Measurements from ENCODE around the gene NPB. TPM values are rescaled to one million over a fixed set of nuclear protein-coding genes. Genes with fewer than 3 reads are reported as not detected.

The NPB gene
- total and polyA plus RNA-seq, 9 donors: 0.43 to 3.1 (median 1.3) TPM

DNA sequence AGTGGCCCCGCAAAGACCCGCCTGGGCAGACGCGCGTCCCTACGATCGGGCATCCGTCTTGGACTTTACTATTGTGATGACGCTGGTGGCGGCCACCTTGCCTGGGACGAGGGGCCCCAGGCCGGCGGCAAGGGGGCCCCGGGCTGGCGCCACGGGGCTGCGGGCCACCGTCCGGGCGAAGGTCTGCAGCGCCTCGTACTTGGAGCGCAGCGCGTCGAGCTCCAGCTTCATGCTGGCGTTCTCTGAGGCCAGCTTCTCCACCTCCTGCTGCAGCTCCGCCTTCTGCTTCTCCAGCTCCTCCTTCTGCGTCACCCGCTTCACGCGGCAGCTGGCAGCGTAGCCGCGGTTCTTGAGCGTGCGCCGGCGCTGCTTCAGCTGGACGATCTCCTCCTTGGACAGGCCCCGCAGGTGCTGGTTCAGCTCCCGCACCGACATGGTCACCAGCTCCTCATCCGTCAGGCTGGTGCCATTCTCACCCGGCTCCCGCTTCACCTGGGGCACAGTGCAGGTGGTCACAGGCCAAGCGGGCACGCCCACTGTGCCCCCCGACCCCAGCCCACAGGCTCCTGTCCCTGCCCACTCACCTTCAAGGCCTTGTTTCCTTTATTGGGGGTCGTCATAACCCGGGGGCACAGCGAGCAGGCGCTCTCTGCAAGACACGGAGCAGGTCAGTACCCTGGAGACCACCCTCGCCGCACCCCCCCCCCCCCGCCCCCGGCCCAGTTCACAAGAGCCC lies 20.7 kb downstream of the NPB start:
- H3K36me3 ChIP-seq: no peaks in the 10 kb centered on the region
- H3K4me1 ChIP-seq (ENCODE audit: insufficient read depth): peaks cover 27% of the 10 kb centered on the region
- H3K27ac ChIP-seq: peak overlapping the region in 1 of 2 donors; percentile 49
- TF ChIP-seq EP300 (IDR thresholded peaks at IDR 0.05) (no peak), POLR2A (IDR thresholded peaks at IDR 0.05) (no peak)
- TF ChIP-seq, protein P1, sequence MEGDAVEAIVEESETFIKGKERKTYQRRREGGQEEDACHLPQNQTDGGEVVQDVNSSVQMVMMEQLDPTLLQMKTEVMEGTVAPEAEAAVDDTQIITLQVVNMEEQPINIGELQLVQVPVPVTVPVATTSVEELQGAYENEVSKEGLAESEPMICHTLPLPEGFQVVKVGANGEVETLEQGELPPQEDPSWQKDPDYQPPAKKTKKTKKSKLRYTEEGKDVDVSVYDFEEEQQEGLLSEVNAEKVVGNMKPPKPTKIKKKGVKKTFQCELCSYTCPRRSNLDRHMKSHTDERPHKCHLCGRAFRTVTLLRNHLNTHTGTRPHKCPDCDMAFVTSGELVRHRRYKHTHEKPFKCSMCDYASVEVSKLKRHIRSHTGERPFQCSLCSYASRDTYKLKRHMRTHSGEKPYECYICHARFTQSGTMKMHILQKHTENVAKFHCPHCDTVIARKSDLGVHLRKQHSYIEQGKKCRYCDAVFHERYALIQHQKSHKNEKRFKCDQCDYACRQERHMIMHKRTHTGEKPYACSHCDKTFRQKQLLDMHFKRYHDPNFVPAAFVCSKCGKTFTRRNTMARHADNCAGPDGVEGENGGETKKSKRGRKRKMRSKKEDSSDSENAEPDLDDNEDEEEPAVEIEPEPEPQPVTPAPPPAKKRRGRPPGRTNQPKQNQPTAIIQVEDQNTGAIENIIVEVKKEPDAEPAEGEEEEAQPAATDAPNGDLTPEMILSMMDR (IDR thresholded peaks at IDR 0.05): no peak
- H3K9me3 ChIP-seq: no peaks in the 10 kb centered on the region
- peak in 1 of 5 donors; percentile 43 for DNase-seq
- intact Hi-C loops (cut with DNase I): no loop called here
- H3K27me3 ChIP-seq: no peaks in the 10 kb centered on the region
- H3K4me3 ChIP-seq: peak overlapping the region; percentile 7
- 75 to 82% (median 77%) methylated on average over 55 to 58 of the region's 58 CpGs for WGBS, 3 donors

DNA sequence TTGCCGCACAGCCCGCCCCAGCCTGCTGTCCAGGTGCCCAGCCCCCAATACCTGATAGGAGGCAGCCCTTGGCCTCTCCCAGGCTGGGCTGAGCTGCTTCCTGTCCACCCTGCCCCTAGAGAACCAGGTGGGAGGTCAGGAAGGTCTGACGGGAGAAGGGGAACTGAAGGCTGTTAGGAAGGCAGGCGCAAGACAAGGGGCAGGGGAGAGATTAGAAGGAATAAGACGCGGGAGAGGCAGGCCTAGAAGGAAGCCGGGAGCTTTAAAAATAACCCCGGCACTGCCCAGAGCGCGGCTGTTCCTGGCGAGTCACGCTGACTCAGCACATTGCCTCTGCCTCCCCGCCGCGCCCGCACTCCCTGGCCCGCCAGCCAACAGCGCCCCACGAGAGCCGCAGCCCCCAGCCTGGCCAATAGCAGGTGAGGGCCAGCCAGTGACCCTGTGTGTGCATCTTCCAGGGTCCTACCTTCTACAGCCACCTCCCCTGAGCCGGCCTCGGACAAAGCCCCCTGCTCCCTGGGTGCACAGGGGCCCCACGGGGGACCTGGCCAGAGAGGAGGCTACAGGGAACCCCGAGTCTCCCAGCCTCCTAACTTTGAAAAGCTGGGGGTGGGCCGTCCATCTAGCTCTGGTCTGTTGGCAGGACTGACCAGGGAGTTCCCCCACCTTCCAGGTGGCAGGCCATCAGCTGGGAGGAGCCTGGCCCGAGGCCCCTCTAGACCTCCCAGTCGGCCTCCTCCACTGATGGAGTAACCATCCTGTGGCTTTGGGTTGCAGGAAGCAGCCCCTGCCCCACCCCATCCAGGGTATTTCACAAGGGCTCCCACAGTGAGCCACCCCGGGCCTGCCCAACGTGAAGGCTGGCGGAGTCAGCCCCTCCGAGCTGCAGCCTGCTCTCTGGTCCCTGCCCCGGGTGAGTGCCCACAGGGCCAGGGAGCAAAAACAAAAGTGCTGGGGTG lies 21.5 kb downstream of the NPB start:
- Histone ChIP-seq H3K4me1 (ENCODE audit: insufficient read depth) (peaks cover 30% of the 10 kb centered on the region), H3K27me3 (no peaks in the 10 kb centered on the region), H3K9me3 (no peaks in the 10 kb centered on the region), H3K27ac (peak overlapping the region; percentile 49 to 64), H3K4me3 (peak overlapping the region; percentile 7), H3K36me3 (no peaks in the 10 kb centered on the region)
- TF ChIP-seq POLR2A (IDR thresholded peaks at IDR 0.05): no peak
- TF ChIP-seq, protein P1 (IDR thresholded peaks at IDR 0.05): no peak
- intact Hi-C loops (cut with DNase I): no loop called here
- WGBS, 3 donors: 15 to 18% (median 15%) methylated on average over 32 of the region's 32 CpGs
- DNase-seq: peak; percentile 75 to 86 (median 80)

DNA sequence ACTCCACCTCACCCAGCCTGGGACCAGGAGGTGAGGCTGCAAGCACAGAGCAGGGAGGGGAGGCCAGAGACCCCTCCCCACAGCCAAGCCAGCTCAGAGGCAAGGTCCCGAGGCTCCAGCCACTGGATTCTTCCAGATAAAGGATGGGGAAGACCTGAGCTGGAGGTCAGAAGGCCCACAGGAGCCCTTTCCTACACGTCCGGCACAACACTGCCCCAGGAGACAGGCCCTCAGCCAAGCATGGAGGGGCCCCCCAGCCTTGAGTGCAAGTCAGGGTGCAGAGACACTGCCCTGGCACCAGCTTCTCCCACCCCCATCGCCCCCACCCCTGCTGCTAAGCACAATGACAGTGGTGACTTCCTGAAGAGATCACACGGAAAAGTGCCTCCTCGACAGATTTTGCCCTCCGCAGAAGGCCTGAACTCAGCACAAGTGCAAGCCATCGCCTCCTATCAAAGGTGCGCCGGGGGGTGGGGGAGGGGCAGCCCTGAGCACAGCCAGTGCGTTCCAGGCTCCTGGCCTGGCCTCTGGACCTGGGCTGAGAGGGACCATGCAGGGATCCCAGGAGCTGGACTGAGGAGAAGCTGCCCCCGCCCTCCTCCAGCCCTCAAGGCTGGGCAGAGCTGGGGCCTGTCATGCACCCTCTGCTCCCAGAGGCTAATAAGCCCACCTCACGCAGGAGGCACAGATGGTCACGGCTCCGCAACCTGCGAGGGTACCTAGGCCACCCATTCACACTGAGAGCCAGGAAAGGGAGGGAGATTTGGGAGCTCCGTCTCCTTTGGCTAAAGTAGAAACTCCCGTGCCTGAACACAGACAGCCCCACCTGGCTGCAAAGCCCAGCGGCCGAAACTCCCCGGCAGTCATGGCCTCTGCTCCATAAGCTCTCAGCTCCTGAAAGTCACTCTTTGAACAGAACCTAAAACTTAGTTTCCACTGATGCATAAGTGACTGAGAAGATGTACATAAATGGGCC lies 22.8 kb downstream of the NPB start:
- peak in 1 of 5 donors; percentile 36 for DNase-seq
- H3K9me3 ChIP-seq: no peaks in the 10 kb centered on the region
- no peak overlapping the region for H3K27ac ChIP-seq
- no peaks in the 10 kb centered on the region for H3K27me3 ChIP-seq
- TF ChIP-seq POLR2A (IDR thresholded peaks at IDR 0.05) (no peak), EP300 (IDR thresholded peaks at IDR 0.05) (no peak)
- TF ChIP-seq, protein P1 (IDR thresholded peaks at IDR 0.05): no peak
- H3K36me3 ChIP-seq: no peaks in the 10 kb centered on the region
- H3K4me3 ChIP-seq: no peak overlapping the region
- H3K4me1 ChIP-seq (ENCODE audit: insufficient read depth): peaks cover 30% of the 10 kb centered on the region
- WGBS, 3 donors: 72 to 79% (median 72%) methylated on average over 19 to 21 of the region's 21 CpGs
- intact Hi-C loops (cut with DNase I): no loop called here

Measured in ovary (tissue), 9 donors.